Liver (tissue), 3 donors: ENCODE data around the gene CXCL14.

Experiments
- GABPA ChIP-seq, 2 donors: IDR thresholded peaks in 1 of 2; conservative IDR thresholded peaks in 1 of 2; 2 replicates each; pipeline ENCODE4 v1.6.1; 2016; ENCODE audit warnings: antibody characterized with exemption in 2 of 2, mild to moderate bottlenecking in 1 of 2, moderate library complexity in 1 of 2
- JUND ChIP-seq, 2 donors: IDR thresholded peaks; 2 replicates each; pipeline ENCODE4 v1.6.1; 2016; ENCODE audit warnings: antibody characterized with exemption in 2 of 2
- NR2F2 ChIP-seq: IDR thresholded peaks from 2 replicates; pipeline ENCODE4 v1.6.1; 2016; ENCODE audit warnings: antibody characterized with exemption
- RXRA ChIP-seq, 2 donors: IDR thresholded peaks; 2 replicates each; pipeline ENCODE4 v1.6.1; 2017 to 2018; ENCODE audit warnings: antibody characterized with exemption in 2 of 2, mild to moderate bottlenecking in 1 of 2
- SP1 ChIP-seq: IDR thresholded peaks from 2 replicates; pipeline ENCODE4 v1.6.1; 2018; ENCODE audit warnings: antibody characterized with exemption, mild to moderate bottlenecking
- TAF1 ChIP-seq: conservative IDR thresholded peaks from 2 replicates; pipeline ENCODE4 v1.6.1; 2016; ENCODE audit warnings: antibody characterized with exemption, mild to moderate bottlenecking
- YY1 ChIP-seq: IDR thresholded peaks from 2 replicates; pipeline ENCODE4 v1.6.1; 2016; ENCODE audit warnings: antibody characterized with exemption, mild to moderate bottlenecking
- TF ChIP-seq, protein P1 (sequence below): IDR thresholded peaks from 2 replicates; pipeline ENCODE4 v1.6.1; 2016; ENCODE audit warnings: antibody characterized with exemption, mild to moderate bottlenecking
- TF ChIP-seq, protein P2 (sequence below): IDR thresholded peaks from 2 replicates; pipeline ENCODE4 v1.6.1; 2016; ENCODE audit warnings: antibody characterized with exemption
- TF ChIP-seq, protein P3 (sequence below): fragments of 150-350 bp; IDR thresholded peaks from 2 replicates; pipeline ENCODE4 v1.5.1; 2017; ENCODE audit warnings: improper control_type of control experiment, low read depth, low read length; ENCODE audit not compliant: missing input control
- donor health status: healthy.
- donor health status: healthy.

DNA sequence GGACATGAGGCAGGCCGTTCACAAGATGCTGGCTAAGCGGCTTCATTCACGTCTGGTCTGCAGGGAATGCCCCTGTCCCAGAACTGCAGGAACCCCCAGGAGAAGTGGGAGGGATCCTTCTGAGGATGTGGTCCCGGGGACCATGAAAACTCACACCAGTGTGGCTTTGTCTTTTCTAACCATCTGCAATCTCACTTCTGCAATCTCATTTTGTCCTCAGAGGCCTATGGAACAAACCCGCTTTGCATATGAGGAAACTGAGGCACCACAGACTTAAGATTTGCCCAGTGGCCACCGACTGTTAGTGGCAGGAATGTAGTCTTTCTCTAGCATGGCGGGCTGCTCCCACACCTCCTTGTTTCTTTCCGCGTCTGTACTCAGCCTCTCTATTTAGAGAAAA lies 6.9 kb downstream of the CXCL14 start:
- TF ChIP-seq, protein P1, sequence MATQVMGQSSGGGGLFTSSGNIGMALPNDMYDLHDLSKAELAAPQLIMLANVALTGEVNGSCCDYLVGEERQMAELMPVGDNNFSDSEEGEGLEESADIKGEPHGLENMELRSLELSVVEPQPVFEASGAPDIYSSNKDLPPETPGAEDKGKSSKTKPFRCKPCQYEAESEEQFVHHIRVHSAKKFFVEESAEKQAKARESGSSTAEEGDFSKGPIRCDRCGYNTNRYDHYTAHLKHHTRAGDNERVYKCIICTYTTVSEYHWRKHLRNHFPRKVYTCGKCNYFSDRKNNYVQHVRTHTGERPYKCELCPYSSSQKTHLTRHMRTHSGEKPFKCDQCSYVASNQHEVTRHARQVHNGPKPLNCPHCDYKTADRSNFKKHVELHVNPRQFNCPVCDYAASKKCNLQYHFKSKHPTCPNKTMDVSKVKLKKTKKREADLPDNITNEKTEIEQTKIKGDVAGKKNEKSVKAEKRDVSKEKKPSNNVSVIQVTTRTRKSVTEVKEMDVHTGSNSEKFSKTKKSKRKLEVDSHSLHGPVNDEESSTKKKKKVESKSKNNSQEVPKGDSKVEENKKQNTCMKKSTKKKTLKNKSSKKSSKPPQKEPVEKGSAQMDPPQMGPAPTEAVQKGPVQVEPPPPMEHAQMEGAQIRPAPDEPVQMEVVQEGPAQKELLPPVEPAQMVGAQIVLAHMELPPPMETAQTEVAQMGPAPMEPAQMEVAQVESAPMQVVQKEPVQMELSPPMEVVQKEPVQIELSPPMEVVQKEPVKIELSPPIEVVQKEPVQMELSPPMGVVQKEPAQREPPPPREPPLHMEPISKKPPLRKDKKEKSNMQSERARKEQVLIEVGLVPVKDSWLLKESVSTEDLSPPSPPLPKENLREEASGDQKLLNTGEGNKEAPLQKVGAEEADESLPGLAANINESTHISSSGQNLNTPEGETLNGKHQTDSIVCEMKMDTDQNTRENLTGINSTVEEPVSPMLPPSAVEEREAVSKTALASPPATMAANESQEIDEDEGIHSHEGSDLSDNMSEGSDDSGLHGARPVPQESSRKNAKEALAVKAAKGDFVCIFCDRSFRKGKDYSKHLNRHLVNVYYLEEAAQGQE: no peak
- TF ChIP-seq, protein P2, sequence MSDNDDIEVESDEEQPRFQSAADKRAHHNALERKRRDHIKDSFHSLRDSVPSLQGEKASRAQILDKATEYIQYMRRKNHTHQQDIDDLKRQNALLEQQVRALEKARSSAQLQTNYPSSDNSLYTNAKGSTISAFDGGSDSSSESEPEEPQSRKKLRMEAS: no peak
- TF ChIP-seq, protein P3, sequence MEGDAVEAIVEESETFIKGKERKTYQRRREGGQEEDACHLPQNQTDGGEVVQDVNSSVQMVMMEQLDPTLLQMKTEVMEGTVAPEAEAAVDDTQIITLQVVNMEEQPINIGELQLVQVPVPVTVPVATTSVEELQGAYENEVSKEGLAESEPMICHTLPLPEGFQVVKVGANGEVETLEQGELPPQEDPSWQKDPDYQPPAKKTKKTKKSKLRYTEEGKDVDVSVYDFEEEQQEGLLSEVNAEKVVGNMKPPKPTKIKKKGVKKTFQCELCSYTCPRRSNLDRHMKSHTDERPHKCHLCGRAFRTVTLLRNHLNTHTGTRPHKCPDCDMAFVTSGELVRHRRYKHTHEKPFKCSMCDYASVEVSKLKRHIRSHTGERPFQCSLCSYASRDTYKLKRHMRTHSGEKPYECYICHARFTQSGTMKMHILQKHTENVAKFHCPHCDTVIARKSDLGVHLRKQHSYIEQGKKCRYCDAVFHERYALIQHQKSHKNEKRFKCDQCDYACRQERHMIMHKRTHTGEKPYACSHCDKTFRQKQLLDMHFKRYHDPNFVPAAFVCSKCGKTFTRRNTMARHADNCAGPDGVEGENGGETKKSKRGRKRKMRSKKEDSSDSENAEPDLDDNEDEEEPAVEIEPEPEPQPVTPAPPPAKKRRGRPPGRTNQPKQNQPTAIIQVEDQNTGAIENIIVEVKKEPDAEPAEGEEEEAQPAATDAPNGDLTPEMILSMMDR: no peak
- TF ChIP-seq YY1 (no peak), RXRA (IDR thresholded peaks at IDR 0.05) (no peak), JUND (IDR thresholded peaks at IDR 0.05) (no peak), SP1 (no peak), TAF1 (no peak), GABPA (IDR thresholded peaks at IDR 0.05 in 1 of 2, conservative IDR thresholded peaks at IDR 0.05 in 1 of 2) (no peak), NR2F2 (no peak)
